Posterior cingulate gyrus (tissue), 11 donors: ENCODE results near the gene ITPR2.
"Not testable (repeated sequence)": the region's sequence is repeated elsewhere in the genome, so short reads cannot be mapped to it uniquely, and the experiment has no call there.

Experiments
- DNase-seq, 10 donors: peaks; one replicate each; pipeline versions ENCODE4 v3.0.0 to v3.0.0-alpha.2; 2020 to 2021; ENCODE audit warnings: mixed read lengths in 3 of 10
- intact Hi-C: fragments of 100-400 bp; cut with DNase I; formaldehyde crosslinking; loops from one replicate; pipeline ENCODE4 v1.15.1; 2023

The ITPR2 gene

DNA sequence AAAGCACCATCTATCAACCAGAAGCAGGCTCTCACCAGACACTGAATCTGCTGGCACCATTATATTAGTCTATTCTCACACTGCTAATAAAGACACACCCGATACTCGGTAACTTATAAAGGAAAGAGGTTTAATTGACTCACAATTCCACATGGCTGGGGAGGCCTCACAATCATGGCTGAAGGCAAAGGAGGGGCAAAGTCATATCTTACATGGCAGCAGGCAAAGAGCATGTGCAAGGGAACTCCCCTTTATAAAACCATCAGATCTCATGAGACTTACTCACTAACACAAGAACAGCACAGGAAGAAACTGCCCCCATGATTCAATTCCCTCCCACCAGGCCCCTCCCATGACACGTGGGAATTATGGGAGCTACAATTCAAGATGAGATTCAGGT, 188.6 kb downstream of the ITPR2 start:
- DNase-seq, intact Hi-C loops: not testable (repeated sequence)

DNA sequence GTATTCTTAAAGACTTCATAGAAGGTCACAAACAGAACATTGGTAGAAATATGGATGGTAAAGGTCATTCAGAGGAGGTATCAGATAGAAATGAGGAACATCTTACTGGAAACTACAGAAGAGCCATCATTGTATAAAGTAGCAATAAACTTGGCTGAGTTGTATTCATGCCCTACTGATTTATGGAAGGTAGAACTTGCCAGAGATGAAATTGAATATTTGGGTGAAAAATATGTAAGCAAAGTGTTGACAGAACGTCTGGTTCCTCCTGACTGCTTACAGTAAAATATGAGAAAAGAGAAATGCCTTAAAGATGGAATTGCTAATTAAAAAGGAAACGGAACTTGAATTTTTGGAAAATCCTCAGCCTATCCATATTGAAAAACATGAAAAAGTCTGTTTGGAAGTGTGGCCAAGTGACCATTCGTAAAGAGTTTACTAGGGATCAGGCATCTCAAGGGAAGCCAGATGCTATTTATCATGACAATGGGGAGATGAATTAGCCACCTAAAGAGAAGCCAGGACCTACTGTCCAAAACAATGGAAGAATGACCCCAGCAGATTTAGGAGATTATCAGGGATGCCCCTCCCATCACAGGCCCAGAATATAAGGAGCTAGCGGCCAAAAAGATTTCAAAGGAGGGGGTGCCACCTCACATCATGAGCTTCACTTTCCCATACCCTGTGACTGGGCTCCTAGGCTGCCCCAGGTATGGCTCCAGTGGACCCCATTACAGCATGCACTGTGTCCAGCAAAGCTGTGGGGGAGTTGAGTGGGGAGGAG, 189.3 kb downstream of the ITPR2 start:
- intact Hi-C loops: no loop called here
- no peak for DNase-seq

DNA sequence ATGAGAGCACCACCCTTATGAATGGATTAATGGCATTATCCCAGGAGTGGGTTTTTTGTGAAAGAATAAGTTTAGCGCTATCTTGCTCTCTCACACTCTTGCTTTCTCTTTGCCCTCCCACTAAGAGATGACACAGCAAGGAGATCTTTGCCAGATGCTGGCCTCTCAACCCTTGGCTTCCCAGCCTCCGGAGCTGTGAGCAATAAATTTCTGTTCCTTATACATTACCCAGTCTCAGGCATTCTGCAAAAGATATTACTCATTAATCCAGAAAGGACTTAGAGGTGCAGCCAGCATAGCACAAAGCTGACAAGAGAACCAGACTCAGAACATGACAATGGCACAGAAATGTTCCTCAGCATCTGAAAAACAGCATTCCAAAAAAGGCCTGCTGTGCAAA, 190.6 kb downstream of the ITPR2 start:
- intact Hi-C loops: no loop called here
- no peak for DNase-seq

GRCh38 chr12:26636710-26637328, 196.2 kb downstream of the ITPR2 start:
- intact Hi-C loops: no loop called here
- DNase-seq: no peak

DNA sequence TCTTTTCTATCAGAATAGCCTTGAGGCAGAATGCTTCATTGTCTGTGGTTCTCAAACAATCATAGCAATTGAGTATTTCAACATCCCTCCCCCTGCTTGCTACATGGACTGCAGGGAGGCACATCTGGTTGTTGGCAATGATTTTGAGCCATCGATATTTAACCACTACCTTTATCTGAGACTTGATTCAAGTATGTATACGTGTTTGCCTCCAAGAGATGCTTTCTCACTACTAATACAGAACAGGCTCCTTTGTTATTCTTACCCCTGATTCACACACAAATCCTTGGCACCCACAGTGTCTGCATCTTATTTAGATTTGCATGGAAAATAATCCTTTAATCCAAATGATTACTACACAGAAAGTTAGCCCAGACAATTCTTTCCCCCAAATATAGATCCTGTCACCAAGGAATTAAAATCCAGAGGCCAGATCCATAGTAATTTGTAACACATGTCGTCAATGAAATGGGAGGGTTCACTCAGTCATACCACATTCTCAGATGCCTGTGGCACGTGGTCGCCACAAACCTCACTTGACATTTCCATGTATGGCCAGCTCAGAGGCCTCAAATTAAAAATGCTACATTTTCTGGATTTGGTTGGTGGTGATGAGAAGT, 199.3 kb downstream of the ITPR2 start:
- peak in 1 of 10 donors; percentile 78 for DNase-seq
- intact Hi-C loops: no loop called here

DNA sequence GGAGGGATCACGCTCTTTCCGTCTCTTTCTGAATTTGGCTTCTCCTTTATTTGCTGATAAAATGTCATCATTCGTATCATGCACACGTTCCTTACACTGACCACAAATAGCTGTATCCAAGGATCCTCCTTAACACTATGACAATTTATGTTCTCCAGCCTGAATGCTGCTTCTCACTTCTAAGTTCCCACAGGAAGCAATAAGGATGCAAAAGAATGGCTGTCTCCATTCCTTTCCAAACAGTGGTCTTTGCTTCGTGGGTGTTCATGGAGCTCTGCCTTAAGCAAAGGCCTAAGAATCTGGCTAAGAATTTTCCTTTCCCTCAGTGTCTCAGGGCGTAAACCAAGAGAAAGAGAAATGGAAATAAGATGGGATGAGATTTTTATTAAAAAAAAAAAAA, 200.2 kb downstream of the ITPR2 start:
- intact Hi-C loops: no loop called here

DNA sequence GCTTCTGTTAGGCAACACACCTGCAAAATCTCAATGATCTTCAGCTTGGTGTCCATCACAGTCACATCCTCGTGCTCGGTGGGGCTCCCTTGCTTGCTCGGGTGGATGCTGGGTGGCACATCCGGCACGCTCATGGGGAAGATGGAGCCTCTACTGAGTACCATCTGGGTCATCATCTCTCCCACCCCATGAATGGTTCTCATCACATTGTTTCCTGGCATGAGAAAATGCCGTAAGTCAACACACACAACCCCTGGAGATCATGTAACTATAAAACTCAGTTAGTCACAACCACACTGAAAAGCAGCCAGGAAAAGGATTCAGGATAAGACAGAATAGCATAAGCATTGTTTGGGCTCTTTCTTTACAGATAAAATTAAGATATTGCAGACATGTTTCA, 201.1 kb downstream of the ITPR2 start:
- intact Hi-C loops: loop anchor here (2.0 kb wide), 1 partner anchor 63 kb away; no protein-coding TSS in a partner anchor
- no peak for DNase-seq

More for the DNA sequence above, 200.2 kb downstream of the ITPR2 start:
- no peak for DNase-seq

- intact Hi-C loops: loop anchor here (2.0 kb wide), 1 partner anchor 64 kb away; no protein-coding TSS in a partner anchor
- no peak for DNase-seq
Measured at GRCh38 chr12:26630546-26631027, 202.4 kb downstream of the ITPR2 start.

GRCh38 chr12:26629864-26630263, 203.1 kb downstream of the ITPR2 start:
- peak in 4 of 10 donors; percentile 35 to 83 (median 52) for DNase-seq
- intact Hi-C loops: loop anchor here (2.0 kb wide), 1 partner anchor 65 kb away; no protein-coding TSS in a partner anchor

DNA sequence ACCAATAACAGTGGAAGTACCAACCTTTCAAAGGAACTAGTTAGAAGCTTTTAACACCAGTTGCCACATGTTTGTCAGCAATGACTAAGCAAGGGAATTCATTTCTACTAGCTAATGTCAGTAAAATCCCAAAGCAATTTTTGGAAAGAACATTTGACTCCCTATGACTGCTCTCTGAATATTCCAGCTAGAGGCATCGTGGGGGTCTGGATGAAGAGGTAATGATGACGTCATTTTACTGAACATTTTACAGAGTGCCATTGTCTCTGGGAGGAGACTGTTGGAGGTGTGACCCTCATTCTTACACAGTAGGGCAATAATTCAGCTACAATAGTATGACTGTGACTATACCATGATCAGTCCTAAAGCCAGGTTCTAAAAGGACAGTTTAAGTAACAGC, 204.8 kb downstream of the ITPR2 start:
- intact Hi-C loops: no loop called here
- no peak for DNase-seq

DNA sequence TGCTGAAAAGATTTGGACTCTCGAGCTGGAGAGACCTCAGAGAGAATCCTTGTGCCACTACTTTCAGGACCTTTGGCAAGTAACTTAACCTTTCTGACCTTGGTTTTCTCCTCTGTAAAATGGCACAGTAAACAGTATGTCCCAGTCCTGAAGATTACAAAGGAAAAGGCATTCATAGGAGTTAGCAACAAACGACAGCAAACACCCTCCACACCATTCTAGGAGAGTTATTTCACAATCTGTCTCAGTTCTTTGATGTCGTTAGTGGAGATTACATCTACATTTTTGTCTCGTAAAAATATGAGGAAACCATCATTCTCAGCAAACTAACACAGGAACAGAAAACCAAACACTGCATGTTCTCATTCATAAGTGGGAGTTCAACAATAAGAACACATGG, 205.7 kb downstream of the ITPR2 start:
- intact Hi-C loops: no loop called here

GRCh38 chr12:26623136-26623535, 209.9 kb downstream of the ITPR2 start:
- intact Hi-C loops: no loop called here
- DNase-seq: no peak

More for the DNA sequence above, 205.7 kb downstream of the ITPR2 start:
- no peak for DNase-seq

DNA sequence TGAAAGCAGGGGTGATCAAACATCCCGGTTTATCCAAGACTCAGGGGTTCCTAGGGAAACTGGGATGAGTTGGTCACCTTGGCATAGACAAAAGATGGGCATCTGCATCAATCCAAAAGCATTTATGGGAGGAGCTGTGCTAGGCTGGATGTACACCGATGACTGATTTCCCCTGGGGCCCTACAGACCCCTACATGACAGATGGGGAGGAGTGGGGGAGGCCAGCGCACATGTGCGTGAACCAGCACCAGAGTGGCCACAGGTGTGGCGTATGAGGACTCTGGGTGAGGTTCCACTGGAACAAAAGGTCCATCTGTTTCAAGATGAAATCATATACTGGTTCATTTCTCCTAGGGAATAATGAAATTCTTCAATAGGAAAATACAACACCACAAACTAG, 210.4 kb downstream of the ITPR2 start:
- intact Hi-C loops: no loop called here
- DNase-seq: no peak

- intact Hi-C loops: no loop called here
- no peak for DNase-seq
Measured at GRCh38 chr12:26621932-26622331, 211.1 kb downstream of the ITPR2 start.

DNA sequence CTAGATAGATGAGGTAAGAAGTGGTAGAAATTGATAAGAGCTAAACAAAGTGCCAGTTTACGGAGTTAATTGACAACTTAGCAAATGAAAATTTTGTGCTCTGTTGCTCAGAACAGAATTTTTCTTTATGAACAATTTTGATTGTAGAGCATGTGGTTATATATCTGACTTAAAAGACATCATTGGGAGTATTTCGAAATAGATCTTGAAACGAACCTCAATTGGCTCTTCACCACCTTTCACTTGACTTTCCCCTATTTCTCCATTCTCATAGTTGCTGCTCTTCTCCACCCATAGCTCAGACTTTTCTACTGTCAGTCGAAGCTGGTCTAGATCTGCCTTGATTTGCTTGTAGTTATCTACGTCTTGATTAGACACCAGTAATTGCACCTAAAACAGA, 212.1 kb downstream of the ITPR2 start:
- DNase-seq: no peak
- intact Hi-C loops: no loop called here

- no peak for DNase-seq
- intact Hi-C loops: loop anchor here (10.0 kb wide), 1 partner anchor 93 kb away; no protein-coding TSS in a partner anchor
Measured at GRCh38 chr12:26617513-26617912, 215.5 kb downstream of the ITPR2 start.

- intact Hi-C loops: loop anchor here (5.0 to 10.0 kb wide), 2 partner anchors 89 to 487 kb away; partner anchors contain the start of gene BHLHE41
- DNase-seq: peak in 7 of 10 donors; percentile 25 to 90 (median 36)
Measured at GRCh38 chr12:26614011-26614616, 218.9 kb downstream of the ITPR2 start.

DNA sequence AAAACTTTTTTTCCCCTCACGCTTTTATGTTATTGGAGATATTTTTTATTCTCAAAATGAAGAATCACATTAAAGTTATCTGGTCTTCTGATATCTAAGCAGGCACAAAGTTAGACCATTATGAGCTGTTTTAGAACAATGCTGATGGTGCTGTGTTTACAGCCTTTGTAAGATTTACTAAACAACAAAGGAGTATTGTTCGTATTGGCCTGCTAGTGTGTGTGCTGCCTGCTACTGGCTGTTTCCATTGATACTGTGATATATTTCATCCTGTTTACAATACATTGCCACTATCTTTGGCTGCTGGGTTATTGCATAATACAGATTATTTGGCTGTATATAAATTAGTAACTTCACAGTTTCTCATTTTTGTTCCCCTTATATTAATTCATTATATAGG, 220.8 kb downstream of the ITPR2 start:
- peak in 1 of 10 donors; percentile 29 for DNase-seq

DNA sequence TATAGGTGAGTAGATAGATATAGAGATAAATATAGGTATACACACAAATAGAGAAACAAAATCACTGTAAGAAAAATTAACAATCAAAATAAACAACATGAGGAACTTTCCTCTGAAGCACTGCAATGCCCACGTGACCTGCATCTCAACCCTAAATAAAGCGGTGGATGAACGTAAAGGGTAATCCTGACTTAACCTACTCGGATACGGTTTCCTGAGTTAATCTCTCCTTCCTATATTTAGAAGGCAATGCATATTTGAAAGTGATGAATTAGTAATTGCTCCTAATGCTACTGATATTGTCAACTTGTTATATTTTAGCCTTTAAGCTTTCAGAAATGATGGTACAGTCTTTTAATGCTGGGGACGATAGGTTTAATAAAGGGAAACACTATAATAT, 221.4 kb downstream of the ITPR2 start:
- DNase-seq: no peak
- intact Hi-C loops: loop anchor here (5.0 to 10.0 kb wide), 2 partner anchors 87 to 484 kb away; partner anchors contain the start of gene BHLHE41

More for the DNA sequence above, 220.8 kb downstream of the ITPR2 start:
- intact Hi-C loops: loop anchor here (5.0 to 10.0 kb wide), 2 partner anchors 87 to 485 kb away; partner anchors contain the start of gene BHLHE41

DNA sequence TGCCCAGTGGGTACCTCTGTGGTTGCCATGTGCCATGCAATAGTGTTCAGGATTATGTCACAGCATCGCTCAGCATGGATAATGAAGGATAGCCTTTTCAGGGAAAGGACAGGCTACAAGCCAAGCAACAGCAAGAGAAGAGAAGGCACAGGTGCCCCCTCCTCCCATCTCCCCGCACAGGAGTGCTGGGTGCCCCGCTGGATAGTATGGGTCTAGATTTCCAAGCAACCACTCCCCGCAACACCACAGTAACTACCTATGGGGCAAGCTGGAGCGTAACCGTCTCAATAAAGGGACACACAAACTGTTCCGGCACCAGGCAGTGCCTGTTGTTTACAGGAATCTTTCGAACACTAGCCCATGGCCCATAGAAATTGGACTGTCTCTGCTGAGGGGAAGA, 222.2 kb downstream of the ITPR2 start:
- intact Hi-C loops: loop anchor here (5.0 to 10.0 kb wide), 2 partner anchors 86 to 483 kb away; partner anchors contain the start of gene BHLHE41
- peak in 2 of 10 donors; percentile 27 to 68 for DNase-seq
